Hematopoietic multipotent progenitor cell treated with erythropoietin and hydrocortisone succinate and interleukin-3 and kit ligand, for 15 days (in vitro differentiated cells): ENCODE measurements around the gene ANKS1B.
"Not testable (repeated sequence)": the region's sequence is repeated elsewhere in the genome, so short reads cannot be mapped to it uniquely, and the experiment has no call there.

Source experiments
- DNase-seq: peaks from one replicate; pipeline ENCODE4 v3.0.0-alpha.2; 2015; ENCODE audit warnings: low spot score

Gene ANKS1B

GRCh38 chr12:99759444-99759843 lies 225.3 kb downstream of the ANKS1B start:
- no peak for DNase-seq

- DNase-seq = no peak
Measured at GRCh38 chr12:99758997-99759396, 225.7 kb downstream of the ANKS1B start.

DNA sequence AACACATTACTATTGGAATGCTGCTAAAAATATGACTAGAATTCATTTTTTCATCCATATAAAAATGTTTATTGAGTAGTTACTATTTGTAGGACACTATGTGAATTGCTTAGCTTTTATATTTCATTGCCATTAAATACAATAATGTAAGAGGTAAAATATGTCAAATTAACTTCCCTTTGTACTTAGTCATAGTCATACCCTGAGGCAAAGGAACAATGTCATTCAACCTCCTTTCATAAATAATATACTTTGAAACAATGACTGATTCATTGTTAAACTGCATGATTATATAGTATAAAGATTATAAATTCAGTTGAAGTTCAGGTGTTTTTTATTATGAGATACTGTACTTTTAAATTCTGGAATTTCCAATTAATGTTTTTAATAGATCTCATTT lies 232.0 kb downstream of the ANKS1B start:
- DNase-seq = no peak

GRCh38 chr12:99746538-99746937 lies 238.2 kb downstream of the ANKS1B start:
- no peak for DNase-seq

- no peak for DNase-seq
Measured at GRCh38 chr12:99745895-99746294, 238.8 kb downstream of the ANKS1B start.

DNA sequence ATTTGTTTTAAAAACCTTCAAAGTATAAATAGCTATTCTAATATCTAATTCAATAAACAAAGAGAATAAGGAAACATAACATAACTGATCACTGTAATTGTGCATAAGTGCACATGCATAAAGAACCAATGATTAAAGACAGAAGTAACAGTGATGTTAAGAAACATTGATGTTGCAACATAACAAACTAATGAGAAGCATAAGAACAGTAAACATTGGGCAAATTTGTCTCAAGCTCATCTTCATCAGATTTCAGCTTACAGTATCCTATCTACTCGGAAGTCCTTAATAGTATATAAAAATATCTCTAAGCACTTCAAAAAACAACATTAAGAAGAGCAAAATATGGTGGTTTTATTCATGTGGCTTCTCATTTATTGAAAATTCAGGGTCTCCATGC lies 239.6 kb downstream of the ANKS1B start:
- no peak for DNase-seq

- no peak for DNase-seq
Measured at GRCh38 chr12:99736760-99737269, 247.9 kb downstream of the ANKS1B start.

GRCh38 chr12:99732131-99732530 lies 252.6 kb downstream of the ANKS1B start:
- DNase-seq = no peak

DNA sequence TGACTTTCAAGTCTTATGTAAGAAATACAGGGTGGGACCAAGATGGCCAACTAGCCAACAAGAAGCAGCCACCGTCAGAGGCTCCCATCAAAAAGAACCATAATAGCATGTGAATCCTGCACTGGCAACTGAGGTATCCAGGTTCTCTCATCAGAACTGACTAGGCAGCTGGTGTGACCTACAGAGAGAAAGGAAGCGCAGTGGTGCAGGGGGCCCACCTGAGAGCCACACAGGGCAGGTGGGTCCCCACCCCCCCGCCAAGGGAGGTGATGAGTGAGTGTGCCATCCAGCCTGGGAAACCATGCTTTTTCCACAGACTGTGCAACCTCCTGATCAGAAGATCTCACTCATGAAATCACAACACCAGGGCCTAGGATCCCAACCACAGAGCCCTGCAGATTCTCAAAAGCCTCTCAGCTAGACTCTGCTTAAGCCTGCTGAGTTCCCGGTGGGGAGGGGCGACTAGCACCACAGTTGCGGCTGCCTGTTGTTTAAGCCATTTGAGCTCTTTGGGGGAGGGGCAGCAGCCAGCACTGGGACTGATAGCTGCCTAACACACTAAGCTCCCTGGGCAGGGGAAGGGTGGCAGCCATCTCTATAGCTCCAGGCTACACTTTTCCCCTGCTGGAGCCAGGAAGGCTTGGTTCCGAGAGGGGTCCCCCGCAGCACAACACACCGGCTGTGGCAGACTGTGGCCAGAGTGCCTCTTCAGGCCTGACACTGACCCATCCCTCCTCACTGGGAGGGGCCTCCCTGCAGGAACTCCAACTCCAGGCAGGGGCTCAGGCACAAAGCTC lies 261.8 kb downstream of the ANKS1B start:
- DNase-seq = no peak

DNA sequence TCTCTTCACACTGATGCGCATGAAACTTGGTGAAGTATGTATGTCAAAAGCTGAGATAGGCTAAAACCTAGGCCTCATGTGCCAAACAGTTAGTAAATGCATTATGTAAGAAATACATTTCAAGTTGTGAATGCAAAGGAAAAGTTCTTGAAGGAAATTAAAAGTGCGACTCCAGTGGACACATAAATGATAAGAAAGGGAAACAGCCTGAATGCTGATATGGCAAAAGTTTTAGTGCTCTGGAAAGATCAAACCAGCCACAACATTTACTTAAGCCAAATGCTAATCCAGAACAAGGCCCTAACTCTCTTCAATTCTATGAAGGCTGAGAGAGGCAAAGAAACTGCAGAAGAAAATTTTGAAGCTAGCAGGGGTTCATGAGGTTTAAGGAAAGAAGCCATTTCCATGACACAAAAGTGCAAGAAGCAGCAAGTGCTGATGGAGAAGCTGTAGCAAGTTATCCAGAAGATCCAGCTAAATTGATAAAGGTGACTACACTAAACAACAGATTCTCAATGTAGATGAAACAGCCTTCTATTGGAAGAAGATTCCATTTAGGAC lies 262.9 kb downstream of the ANKS1B start:
- DNase-seq = no peak

DNA sequence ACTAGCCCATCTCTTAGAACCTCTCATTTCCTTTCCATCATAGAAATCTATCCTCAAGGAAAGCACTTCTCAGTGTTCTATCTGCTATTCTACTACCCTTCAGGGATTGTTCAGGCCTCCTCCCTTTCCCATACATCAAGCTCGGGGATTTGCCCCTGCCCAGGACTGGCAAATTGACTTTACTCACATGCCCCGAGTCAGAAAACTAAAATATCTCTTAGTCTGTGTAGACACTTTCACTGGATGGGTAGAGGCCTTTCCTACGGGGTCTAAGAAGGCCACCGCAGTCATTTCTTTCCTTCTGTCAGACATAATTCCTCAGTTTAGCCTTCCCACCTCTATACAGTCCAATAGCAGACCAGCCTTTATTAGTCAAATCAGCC lies 264.7 kb downstream of the ANKS1B start:
- DNase-seq = not testable (repeated sequence)

DNA sequence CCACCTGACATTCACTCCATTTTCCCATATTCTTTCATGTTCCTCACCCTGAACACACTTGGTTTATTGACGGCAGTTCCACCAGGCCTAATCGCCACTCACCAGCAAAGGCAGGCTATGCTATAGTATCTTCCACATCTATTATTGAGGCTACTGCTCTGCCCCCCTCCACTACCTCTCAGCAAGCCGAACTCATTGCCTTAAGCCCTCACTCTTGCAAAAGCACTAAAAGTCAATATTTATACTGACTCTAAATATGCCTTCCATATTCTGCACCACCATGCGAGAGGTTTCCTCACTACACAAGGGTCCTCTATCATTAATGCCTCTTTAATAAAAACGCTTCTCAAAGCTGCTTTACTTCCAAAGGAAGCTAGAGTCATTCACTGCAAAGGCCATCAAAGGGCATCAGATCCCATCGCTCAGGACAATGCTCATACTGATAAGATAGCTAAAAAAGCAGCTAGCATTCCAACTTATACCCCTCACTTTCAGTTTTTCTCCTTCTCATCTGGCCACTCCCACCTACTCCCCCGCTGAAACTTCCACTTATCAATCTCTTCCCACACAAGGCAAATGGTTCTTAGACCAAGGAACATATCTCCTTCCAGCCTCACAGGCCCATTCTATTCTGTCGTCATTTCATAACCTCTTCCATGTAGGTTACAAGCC lies 265.2 kb downstream of the ANKS1B start:
- not testable (repeated sequence) for DNase-seq

DNA sequence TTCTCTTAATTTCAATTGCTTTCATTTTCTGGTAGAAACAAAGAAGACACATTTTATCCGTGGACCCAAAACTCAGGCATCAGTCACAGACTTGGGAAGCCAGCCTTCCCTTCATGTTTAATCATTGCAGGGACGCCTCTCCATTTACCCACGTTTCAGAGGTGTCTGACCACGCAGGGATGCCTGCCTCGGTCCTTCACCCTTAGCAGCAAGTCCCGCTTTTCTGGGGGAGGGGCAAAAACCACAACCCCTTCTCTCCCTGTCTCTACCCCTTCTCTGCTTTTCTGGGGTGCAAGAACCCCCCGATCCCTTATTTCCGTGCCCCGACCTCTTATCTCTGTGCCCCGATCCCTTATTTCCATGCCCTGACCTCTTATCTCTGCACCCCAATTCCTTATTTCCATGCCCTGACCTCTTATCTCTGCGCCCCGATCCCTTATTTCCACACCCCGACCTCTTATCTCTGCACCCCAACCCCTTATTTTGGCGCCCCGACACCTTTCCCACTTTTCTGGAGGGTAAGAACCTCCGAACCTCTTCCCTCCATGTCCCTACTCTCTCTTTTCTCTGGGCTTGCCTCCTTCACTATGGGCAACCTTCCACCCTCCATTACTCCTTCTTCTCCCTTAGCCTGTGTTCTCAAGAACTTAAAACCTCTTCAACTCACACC lies 268.8 kb downstream of the ANKS1B start:
- DNase-seq = not testable (repeated sequence)

DNA sequence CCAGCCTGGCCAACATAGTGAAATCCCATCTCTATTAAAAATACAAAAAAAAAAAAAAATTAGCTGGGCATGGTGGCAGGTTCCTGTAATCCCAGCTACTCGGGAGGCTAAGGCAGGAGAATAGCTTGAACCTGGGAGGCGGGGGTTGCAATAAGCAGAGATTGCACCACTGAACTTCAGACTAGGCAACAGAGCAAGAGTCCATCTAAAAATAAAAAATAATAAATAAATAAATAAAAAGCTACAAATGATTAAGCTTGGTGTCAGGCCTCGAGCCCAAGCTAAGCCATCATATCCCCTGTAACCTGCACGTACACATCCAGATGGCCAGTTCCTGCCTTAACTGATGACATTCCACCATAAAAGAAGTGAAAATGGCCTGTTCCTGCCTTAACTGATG lies 269.8 kb downstream of the ANKS1B start:
- not testable (repeated sequence) for DNase-seq

GRCh38 chr12:99713946-99714520 lies 270.7 kb downstream of the ANKS1B start:
- DNase-seq = no peak

DNA sequence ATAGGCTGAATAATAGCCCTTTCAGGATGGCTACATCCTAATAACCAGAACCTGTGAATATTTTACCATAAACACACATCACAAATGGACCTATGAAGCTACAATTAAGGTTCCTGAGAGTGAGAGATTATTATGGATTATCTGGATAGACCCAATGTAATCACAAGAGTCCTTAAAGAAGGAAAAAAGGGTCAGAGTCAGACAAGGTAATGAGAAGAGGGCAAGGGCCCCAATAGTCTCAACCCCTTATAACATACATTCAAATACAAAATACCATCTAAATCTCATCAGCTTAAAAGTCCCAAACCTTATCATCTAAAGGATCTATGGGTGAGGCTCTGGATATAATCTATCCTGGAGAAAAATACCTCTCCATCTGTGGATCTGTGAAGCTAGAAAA lies 272.5 kb downstream of the ANKS1B start:
- no peak for DNase-seq

DNA sequence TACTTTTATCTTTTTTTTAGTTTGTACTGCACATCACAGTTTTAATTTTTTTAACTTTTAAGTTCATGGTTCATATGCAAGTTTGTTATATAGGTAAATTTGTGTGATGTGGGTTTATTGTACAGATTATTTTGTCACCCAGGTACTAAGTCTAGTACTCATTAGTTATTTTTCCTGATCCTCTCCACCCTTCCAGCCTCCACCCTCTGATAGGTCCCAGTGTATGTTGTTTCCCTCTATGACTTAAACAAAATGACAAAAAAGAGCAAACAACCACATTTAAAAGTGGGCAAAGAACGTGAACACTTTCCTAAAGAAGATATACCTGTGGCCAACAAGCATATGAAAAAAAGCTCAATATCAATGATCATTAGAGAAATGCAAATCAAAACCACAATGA lies 273.5 kb downstream of the ANKS1B start:
- DNase-seq = no peak

DNA sequence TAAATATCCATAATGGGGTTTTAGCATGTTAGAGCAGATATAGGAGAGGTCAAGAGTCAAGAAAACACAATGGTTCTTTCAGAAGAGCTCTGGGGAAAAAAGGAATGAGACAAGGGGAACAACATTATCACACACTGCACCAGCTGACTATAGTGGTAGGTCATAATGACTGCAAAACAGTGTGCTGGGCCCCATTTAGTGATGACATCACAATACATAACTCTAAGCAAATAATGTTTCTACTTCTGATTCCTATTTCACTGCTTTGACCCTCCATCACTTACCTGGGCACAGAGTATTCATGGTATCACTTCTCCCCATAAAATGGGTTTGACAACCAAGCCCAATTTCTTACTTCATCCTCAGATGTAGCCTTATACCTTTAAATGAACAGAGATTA lies 275.1 kb downstream of the ANKS1B start:
- DNase-seq = no peak

- DNase-seq = no peak
Measured at GRCh38 chr12:99709116-99709515, 275.6 kb downstream of the ANKS1B start.

GRCh38 chr12:99707883-99708282 lies 276.9 kb downstream of the ANKS1B start:
- no peak for DNase-seq

- DNase-seq = no peak
Measured at GRCh38 chr12:99706736-99707473, 277.8 kb downstream of the ANKS1B start.

- no peak for DNase-seq
Measured at GRCh38 chr12:99704458-99704857, 280.3 kb downstream of the ANKS1B start.
